ENCODE measurements around the gene TADA2B. TPM values are rescaled to one million over a fixed set of nuclear protein-coding genes. Genes with fewer than 3 reads are reported as not detected.

The TADA2B gene
- total RNA-seq, 1 donor from 2014 or later: 37.3 TPM

DNA sequence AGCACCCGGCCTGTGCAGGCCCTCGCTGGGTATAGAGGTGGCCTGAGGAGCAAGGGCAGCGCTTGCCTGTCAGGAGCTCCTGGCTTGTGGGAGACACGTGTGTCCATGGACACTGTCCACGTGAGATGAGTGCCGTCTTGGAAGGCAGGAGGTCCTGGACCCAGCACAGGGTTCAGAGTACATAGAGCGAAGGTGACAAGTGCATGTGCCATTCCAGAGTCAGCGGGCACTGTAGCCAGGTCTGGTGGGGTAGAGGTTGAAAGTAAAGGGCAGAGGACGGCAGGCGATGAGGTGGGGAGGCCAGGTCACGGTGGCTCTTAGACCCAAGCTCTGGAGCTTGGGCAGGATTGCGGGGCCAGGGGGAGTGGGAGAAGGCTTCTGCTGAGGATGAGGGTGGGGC lies 28.4 kb upstream of the TADA2B start:
- no peak overlapping the region for H3K27ac ChIP-seq

DNA sequence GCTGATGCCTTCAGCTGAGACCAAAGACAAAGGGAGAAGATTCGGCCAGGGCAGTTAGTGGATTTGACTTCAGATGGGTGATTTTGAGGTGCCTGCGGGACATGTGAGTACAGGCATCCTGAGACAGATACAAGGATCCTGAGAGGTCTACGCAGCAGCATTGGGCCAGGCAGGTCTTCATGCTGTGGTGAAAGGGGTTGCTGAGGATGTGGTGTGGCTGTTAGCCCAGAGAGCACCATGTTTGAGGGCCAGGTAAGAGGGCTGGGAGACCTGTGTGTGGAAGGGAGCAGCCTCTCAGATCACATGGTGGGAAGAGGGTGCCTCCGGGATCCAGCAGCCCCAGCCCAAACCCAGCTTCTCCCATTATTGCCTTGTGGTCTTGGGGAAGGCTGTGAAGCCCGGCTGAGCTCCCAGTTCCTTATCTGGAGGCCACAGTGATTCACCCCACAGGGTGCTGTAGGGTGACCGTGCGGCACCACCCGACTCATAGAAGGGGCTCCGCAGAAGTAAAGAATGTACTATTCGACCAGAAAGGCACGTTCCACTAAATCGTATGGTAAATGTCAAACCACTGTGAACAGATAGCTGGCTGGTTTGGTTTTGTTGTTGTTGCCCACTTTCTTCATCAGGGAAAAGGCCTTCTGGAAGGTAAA lies 27.7 kb upstream of the TADA2B start:
- Histone ChIP-seq H3K27ac (no peak overlapping the region), H3K27me3 (no peaks in the 10 kb centered on the region), H3K4me1 (no peaks in the 10 kb centered on the region), H3K4me3 (no peak overlapping the region), H3K9me3 (no peaks in the 10 kb centered on the region), H3K36me3 (peaks cover 49 to 78% of the 10 kb centered on the region in 2 donors)
- intact Hi-C loops (cut with DNase I): no loop called here
- TF ChIP-seq, protein P1, sequence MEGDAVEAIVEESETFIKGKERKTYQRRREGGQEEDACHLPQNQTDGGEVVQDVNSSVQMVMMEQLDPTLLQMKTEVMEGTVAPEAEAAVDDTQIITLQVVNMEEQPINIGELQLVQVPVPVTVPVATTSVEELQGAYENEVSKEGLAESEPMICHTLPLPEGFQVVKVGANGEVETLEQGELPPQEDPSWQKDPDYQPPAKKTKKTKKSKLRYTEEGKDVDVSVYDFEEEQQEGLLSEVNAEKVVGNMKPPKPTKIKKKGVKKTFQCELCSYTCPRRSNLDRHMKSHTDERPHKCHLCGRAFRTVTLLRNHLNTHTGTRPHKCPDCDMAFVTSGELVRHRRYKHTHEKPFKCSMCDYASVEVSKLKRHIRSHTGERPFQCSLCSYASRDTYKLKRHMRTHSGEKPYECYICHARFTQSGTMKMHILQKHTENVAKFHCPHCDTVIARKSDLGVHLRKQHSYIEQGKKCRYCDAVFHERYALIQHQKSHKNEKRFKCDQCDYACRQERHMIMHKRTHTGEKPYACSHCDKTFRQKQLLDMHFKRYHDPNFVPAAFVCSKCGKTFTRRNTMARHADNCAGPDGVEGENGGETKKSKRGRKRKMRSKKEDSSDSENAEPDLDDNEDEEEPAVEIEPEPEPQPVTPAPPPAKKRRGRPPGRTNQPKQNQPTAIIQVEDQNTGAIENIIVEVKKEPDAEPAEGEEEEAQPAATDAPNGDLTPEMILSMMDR (IDR thresholded peaks at IDR 0.05): no peak
- DNase-seq (ENCODE audit: low spot score in 2 of 2): no peak

More for the DNA sequence above, 28.4 kb upstream of the TADA2B start:
- Histone ChIP-seq H3K4me1 (no peaks in the 10 kb centered on the region), H3K4me3 (no peak overlapping the region), H3K9me3 (no peaks in the 10 kb centered on the region), H3K27me3 (no peaks in the 10 kb centered on the region), H3K36me3 (peaks cover 49 to 85% of the 10 kb centered on the region in 2 donors)
- DNase-seq (ENCODE audit: low spot score in 2 of 2): no peak
- TF ChIP-seq, protein P1 (IDR thresholded peaks at IDR 0.05): no peak
- intact Hi-C loops (cut with DNase I): no loop called here

DNA sequence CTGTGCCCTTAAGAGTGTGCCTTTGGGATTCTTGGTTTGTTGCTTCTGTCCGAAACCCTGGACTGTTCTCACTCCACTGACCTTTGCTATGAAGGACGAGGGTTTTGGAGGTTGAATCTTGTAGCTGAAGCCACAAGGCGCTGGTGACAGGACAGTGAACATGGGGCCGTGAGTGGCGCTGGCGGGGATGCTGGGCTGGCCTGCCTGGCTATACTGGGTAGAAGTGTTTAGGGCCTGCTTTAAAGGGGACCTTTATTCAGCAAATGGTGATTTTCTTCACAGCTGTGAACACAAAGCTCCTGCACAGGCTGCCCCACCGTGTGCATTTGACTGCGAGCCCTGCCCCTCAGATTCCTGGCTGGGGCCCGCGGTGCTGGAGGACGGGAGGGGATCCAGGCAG lies 27.1 kb upstream of the TADA2B start:
- DNase-seq (ENCODE audit: low spot score in 2 of 2): no peak
- H3K27me3 ChIP-seq: no peaks in the 10 kb centered on the region
- no peaks in the 10 kb centered on the region for H3K9me3 ChIP-seq
- TF ChIP-seq, protein P1 (IDR thresholded peaks at IDR 0.05): no peak
- intact Hi-C loops (cut with DNase I): no loop called here
- H3K4me1 ChIP-seq: no peaks in the 10 kb centered on the region
- H3K4me3 ChIP-seq: no peak overlapping the region
- peaks cover 50 to 78% of the 10 kb centered on the region in 2 donors for H3K36me3 ChIP-seq
- no peak overlapping the region for H3K27ac ChIP-seq

DNA sequence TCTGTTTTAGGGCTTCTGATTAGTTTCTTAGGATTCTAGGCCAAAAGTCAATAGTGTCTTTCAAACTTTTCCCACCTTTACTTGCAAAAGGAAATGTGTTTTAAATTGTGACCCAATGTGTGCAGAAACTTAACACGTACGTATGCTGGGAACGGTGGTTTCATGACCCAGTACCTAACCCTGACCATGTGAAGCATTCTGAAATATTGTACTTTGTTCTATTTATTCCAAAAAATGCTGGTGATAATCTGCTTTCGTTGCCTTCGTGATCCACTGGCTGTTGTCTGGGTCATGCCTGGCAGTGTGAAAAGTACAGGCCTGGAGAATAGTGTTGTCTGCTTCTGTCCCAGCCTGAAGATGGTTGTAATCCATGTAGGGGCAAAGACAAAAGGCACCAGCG lies 26.7 kb upstream of the TADA2B start:
- DNase-seq (ENCODE audit: low spot score in 2 of 2): no peak
- peaks cover 54 to 78% of the 10 kb centered on the region in 2 donors for H3K36me3 ChIP-seq
- no peak overlapping the region for H3K27ac ChIP-seq
- H3K4me3 ChIP-seq: no peak overlapping the region
- intact Hi-C loops (cut with DNase I): no loop called here
- H3K27me3 ChIP-seq: no peaks in the 10 kb centered on the region
- H3K4me1 ChIP-seq: no peaks in the 10 kb centered on the region
- TF ChIP-seq, protein P1 (IDR thresholded peaks at IDR 0.05): no peak
- no peaks in the 10 kb centered on the region for H3K9me3 ChIP-seq

DNA sequence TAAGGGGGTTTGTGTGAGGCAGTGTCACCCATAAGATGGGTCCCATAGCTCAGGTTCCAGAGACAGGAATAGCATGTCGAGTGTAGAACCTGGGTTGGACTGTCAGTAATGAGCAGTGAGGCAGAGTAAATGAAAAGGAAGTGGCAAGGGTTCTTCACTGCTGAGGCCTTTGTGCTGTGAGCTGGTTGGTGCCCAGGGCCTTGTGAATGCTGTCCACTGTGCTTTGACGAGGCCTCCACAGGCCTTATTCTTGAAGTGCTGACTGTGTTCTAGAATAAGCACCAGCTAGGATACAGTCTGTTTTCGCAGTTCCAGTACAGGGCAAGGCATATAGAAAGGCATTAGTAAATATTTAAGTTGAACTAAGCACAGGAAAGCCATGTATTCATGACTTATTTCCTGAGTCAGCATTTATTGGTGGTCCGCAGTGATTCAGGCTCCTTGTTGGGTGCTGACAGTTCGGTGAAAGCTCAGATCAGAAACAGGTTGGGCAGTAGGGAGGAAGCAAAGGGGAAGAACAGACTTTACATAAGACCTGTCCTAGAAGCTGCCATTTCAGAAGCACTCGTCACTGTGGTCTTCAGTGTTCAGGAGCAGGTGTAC lies 25.6 kb upstream of the TADA2B start:
- H3K36me3 ChIP-seq: peaks cover 57 to 76% of the 10 kb centered on the region in 2 donors
- H3K9me3 ChIP-seq: no peaks in the 10 kb centered on the region
- no peak overlapping the region for H3K4me3 ChIP-seq
- no peak overlapping the region for H3K27ac ChIP-seq
- no peak for DNase-seq (ENCODE audit: low spot score in 2 of 2)
- intact Hi-C loops (cut with DNase I): no loop called here
- H3K27me3 ChIP-seq: no peaks in the 10 kb centered on the region
- no peaks in the 10 kb centered on the region for H3K4me1 ChIP-seq
- TF ChIP-seq, protein P1 (IDR thresholded peaks at IDR 0.05): no peak
